GM18520 (cell line): ENCODE results near the gene NOTUM.
"Not testable (repeated sequence)": the region's sequence is repeated elsewhere in the genome, so short reads cannot be mapped to it uniquely, and the experiment has no call there.

Experiments
- ATAC-seq: cut with Tn5 transposase; IDR thresholded peaks from one replicate; pipeline ENCODE4 v1.9.1; 2021; ENCODE audit not compliant: unreplicated experiment

Gene NOTUM

DNA sequence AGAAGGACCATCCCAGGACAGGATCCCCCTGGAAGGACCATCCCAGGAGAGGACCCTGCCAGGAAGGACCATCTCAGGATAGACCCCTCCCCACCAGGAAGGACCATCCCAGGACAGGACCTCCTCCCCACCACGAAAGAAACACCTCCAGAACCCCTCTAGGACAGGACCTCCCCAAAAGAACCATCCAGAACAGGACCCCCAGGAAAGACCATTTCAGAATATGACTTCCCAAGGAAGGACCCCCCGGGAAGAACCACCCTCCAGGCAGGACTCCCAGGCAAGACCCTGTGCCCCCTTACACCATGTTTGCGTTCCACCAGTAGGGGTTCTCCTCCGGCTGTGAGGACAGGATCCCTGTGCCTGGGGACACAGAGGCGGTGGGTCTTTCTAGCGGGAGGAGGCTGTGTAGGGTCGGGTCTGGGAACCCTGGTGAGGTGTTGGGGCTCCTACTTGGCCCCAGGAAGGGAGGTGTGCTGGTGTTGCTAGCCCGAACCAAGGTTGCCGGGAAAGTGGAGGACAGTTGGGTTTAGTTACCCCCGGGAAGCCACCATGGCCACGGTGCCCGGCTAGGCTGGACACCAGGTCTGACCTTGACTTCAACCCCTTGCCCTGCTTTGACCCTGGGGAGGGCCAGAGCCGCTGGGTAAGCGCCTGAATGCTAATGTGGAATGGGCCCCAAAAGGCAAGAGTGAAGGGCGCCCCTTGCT, 2.2 kb downstream of the NOTUM start:
- ATAC-seq: no peak

DNA sequence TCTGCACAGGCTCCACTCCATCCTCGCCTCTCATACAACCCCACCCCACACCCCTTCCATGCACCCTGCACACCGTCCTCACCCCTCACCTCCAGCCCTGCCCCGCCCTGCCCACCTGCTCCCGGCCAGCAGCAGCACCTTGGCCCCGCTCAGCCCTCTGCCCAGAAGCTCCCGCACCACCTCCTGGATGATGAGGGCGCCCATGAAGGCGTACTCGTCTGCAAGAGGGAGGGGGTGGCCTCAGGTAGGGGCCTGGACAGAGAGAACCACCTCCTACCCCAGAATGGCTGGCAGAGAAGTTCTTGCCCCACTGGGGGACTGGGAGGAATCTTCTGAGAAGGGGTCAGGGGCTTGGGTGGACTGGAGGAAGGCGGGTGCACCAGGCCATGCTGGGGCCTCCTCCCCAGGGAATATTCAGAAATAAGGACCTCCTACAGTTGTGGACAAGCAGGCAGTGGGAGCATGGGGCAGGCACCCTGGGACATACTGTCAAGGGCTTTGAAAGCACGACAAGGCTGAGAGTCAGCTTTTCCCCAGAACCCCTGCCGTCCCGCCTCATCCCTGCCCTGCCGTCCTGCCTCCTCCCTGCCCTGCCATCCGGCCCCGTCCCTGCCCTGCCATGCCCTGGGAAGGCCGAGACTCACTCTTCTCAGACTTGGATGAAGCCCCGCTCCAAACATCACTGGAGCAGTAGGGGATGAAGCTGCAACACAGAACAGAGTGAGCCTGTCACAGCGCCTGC, 3.1 kb downstream of the NOTUM start:
- ATAC-seq: no peak

DNA sequence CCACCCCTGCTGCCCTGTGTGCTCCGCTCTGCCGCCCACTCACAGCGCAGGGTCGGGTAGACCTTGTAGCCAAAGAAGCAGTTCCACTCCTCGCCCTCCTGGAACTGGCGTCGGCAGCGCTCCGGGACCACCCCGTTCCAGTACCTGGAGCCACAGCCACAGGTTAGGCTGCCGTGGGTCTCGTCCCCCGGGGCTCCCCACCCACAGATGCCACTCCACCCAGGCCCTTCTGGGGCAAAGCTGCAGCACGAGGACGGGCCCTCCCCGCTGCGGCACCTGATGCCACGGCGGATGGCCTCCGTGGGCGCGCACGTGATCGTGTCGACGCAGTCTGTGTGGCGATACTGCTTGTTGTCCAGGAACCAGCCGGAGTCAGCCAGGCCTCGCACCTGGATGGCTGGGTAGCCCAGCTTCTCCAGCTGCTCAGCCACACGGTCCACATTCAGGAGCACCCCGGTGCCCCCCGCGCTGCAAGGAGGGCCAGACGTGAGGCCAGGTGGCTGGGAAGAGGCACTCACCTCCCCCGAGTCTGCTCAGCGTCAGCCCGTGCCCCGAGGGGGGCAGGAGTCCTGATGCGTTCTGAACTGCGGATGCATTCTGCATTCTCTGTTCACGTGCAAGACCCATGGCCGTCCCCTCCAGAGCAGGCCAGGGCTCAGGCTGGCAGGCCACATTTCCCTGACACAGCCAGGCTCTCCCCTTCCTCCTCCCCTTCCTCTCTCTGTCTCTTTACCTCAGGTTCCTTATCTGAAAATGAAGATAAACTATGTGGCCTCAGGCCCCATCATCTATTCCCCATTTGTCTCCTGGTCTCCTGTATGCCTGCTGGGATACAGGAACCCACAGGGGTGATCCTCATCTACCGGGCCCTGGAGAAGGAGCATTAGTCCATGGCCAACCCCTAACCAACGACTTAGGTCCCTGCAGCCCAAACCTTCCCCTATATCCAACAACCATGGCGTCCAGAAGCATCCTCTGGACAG, 4.1 kb downstream of the NOTUM start:
- ATAC-seq: no peak

DNA sequence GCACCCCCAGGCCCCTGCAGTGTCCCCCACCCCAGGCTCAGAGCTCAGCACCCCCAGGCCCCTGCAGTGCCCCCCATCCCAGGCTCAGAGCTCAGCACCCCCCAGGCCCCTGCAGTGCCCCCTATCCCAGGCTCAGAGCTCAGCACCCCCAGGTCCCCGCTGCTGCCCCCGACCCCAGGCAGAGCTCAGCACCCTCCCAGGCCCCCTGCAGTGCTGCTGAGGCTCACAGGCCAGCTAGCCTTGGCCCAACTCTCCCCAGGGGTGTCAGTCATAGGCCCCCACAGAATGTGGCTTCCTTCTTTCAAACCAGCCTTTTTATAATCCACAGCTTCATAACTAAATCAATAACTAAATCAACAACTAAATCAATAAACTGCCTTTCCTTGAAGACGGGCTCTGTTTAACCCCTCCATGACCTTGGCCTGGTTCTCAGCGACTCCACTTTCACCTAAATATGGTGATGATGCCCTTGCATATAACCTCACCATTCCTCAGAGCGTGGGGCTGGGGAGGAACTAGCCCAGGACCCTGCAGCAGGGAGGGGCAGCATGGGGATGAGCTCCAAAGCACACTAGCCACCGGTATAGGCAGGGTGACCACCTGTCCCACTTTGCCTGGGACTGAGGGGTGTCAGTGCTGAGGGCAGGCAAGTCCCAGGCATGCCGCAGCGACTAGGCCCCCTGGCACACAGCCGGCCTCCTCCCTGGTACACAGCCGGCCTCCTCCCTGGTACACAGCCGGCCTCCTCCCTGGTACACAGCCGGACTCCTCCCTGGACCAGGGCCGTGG, 5.0 kb downstream of the NOTUM start:
- no peak for ATAC-seq

DNA sequence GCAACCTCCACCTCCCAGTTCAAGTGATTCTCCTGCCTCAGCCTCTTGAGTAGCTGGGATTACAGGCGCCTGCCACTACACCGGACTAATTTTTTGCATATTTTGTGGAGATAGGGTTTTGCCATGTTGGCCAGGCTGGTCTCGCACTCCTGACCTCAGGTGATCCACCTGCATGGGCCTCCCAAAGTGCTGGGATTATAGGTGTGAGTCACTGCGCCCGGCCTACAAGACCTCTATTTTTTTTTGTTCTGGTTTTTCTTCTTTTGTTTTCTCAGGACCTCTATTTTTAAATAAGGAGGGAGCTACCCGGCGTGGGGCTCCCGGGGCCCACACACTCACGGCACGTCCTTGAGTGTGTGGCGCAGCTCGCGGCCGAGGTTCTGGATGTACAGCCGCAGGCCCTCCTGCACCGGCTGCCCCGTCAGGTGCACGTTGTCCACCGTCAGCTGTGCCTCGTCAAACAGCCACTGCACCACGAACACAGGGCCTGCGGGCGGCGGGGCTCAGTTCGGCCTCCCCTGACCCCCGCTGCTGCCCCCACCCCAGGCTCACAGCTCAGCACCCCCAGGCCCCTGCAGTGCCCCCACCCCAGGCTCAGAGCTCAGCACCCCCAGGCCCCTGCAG, 5.8 kb downstream of the NOTUM start:
- ATAC-seq: no peak

DNA sequence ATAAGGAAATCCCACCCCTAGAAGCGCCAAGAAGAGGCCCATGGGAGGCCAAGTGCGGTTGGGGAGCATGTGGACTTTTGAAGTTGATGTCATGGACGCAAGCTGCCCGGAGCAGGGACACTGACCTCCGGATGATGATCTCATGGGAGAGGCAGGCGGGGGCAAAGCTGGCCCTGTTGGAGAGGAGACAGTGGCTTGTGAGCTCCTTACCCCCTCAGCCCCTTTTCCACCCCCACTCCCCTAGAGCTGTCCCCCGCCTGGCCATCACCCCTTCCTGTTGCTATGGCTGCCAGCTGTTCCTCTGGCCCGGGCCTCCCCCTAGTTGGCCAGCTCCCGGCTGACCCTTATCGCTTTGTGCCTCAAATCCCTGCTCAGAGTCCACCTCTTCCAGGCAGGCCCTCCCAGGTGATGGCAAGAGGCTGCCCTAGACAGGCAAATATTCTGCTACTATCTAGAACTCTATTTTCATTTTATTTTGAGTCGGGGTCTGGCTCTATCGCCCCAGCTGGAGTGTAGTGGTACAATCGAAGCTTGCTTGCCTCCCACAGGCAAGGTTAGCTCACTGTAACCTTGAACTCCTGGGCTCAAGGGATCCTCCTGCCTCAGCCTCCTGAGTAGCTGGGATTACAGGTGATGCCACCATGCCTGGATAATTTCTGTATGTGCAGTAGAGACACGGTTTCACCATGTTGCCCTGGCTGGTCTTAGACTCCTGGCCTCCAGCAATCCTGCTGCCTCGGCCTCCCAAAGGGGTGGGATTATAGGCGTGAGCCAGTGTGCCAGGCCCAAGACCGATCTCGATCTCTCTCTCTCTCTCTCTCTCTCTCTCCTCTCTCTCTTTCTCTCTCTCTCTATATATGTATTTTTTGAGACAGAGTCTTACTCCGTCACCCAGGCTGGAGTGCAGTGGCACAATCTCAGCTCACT, 6.6 kb downstream of the NOTUM start:
- no peak for ATAC-seq

DNA sequence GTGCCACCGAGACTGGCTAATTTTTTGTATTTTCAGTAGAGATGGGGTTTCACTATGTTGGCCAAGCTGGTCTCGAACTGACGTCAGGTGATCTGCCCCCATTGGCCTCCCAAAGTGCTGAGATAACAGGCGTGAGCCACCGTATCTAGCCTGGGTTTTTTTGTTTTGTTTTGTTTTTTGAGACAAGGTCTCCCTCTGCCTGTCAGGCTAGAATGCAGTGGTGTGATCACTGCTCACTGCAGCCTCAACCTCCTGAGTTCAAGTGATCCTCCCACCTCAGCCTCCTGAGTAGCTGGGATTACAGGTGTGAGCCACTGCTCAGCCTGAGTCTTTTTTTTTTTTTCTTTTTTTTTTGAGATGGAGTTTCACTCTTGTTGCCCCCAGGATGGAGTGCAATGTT, 7.5 kb downstream of the NOTUM start:
- ATAC-seq: not testable (repeated sequence)

DNA sequence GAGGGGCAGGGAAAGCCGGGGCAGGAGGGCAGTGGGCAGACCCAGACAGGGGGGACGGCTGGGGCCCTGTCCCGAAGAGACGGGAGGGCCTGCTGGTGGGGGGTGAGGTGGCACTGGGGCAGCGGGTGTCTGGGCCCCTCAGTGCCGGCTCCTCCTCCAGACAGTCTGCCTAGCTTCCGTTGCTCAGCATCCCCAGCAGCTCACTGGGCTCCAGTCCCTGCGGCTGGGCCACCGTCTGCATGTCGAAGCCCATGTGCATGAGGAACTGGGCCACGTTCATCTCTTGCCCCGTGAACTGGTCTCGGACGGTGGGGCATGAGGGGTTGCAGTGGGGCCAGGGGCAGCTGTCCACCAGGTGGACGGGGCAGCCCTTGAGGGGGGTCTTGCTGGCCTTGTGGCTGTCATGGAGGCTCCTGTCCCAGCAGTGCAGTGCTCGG, 8.2 kb downstream of the NOTUM start:
- ATAC-seq: no peak

DNA sequence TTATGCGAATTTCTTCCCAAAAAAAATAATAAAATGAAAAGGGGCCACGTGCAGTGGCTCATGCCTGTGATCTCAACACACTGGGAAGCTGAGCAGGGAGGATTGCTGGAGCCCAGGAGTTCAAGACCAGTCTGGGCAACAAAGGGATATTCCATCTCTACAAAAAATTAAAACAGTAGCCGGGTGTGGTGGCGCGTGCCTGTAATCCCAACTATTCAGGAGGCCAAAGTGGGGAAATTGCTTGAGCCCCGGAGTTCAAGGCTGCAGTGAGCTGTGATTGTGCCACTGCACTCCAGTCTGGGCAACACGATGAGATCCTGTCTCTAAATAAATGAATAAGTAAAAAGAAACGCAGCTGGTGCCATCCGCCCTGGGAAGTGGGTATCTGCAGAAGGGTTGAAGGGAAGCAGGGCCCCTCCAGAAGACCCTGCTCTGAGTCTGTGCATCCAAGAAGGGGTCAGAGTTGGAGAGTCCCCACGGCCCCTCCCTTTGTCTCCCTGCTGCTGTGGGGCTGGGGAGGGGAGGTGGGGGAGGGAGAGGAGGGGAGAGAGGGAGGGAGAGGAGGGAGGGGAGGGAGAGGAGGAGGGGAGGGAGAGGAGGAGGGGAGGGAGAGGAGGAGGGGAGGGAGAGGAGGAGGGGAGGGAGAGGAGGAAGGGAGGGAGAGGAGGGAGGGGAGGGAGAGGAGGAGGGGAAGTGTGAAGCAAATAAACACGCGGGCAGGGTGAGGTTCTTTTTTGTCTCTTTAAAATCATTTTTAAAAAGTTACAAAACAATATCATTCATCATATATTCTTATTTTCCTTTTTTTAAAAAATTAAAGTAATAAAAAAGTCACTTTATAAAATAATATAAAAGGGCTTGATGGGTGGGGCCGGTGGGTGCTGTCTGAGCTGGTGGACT, 9.0 kb downstream of the NOTUM start:
- no peak for ATAC-seq

DNA sequence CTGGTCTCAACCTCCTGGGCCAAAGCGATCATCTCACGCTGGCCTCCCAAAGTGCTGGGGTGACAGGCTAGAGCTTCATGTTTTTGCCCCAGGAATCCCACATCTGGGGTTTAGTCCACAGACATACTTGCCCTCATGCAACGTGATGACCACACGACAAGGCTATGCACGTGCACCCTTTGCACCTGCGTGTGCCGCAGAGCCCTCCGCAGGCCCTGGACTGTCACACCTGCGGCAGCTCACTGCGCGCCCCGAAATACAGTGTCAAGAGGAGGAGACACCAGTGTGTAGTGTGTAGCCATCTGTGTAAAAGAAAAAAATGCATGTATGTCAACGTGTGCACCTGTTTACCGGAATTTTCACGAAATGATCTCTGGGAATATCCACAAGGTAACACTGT, 10.5 kb downstream of the NOTUM start:
- no peak for ATAC-seq

DNA sequence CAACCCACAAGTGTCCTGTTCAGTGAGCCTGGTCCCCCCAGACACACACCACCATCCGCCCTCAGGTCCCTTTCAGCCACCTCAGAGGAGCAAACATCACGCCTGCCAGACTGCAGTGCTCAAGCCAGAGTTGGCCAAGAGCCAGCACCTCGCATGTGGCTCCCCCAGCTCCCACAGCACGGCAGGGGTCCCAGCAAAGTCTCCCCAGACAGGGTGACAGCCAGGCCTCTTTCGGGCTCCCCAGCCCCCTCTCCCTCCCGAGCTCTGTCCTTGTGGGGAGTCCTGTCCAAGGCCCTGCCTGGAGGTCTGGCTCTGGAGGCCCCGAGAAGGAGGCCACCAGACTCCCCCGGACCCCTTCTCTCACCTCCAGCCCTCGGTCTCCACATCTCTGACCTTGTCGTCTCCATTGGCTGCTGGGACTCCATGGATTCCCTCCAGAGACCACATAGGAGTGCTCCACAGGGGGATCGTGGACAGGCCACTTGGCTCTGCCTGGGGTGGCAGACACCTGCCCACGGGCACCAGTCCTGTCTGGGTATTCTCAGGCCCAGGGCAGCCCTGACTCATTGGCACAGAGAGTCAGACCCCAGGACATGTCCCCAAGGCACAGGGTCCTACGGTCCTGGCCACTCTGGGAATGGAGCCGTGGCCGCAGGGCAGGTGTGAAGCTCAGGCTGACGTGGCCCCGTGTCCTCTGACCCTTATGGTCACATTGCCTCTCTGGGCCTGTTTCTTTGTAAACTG, 12.2 kb downstream of the NOTUM start:
- ATAC-seq: no peak

DNA sequence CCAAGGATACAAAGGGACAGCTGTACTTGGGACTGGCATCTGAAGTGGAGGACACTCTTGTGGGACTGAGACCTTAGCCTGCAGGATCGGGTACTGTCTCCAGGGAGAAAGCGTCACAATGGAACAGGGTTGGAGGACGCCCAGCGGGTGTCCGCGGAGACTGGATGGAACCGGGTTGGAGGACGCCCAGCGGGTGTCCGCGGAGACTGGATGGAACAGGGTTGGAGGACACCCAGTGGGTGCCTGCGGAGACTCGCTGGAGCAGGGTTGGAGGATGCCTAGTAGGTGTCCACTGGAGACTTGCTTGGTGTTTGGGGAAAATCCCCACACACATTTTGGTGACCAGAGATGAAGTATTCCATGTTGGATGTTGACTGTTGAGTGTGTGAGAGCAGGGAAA, 13.8 kb downstream of the NOTUM start, which contains the start of gene MYADML2:
TSS of gene MYADML2 (minus strand) at position 45 of the 400 bp plus-strand sequence. CDS start 5,492 bp downstream, outside the sequence.
- ATAC-seq: no peak

DNA sequence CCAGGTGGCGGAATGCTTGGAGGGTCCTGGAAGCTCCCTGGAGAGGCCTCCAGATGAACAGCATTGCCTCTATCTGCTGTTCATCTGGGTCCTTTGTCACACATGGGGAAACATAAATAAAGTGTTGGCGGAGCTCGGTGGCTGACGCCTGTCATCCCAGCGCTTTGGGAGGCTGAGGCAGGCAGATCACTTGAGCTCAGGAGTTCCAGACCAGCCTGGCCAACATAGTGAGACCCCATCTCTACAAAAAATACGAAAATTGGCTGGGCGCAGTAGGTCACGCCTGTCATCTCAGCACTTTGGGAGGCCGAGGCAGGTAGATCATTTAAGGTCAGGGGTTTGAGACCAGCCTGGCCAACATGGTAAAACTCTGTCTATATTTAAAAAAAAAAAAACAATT, 16.1 kb downstream of the NOTUM start:
- ATAC-seq: no peak

DNA sequence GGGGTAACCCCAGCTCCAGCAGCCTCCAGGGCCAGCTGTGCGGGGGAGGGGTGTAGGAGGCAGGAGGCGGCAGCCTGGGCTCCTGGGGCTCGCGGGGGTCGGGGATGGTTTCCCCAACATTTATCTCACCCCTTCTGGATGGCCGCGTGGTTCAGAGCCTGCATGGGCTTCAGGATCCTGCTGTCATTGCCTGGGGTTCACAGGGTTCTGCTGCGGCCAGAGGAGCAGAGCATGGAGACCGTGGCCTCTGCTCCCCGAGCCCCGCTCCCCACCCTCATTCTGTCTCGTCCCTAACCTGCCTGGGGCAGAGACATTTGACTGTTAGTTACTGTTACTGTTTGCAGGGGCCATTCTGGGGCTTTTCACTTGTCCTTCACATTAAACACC, 18.8 kb downstream of the NOTUM start:
- ATAC-seq: no peak

DNA sequence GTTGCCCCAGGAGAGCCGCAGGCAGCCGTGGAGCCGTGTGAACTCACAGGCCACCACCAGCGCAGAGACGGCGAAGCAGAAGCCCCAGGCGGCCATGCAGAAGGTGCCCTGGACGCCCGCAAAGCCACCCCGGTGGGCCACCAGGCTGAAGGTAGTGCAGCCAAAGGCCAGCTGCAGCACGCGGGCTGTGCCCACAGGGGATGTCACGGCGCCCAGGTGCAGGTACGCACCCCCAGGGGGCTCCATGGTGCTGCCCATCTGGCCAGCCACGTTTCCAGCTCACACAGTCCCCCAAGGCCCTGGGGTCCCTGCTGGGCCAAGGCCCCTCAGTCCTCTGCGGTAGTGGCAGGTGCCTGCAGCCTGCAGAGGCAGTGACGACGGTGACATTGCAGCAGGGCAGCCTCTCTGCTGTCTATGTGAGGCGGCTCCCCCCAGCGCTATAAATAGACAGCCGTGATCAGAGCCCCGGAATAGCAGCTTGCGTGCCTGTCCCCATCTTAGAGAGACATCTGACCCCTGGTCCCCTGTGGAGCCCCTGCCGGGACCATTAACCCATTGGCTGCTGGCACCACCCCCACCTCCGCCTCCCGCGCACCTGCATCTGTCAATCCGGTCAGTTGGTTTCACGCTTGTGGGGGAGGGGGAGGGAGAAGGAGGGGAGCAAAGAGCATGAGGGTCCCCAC, 19.4 kb downstream of the NOTUM start:
- no peak for ATAC-seq

DNA sequence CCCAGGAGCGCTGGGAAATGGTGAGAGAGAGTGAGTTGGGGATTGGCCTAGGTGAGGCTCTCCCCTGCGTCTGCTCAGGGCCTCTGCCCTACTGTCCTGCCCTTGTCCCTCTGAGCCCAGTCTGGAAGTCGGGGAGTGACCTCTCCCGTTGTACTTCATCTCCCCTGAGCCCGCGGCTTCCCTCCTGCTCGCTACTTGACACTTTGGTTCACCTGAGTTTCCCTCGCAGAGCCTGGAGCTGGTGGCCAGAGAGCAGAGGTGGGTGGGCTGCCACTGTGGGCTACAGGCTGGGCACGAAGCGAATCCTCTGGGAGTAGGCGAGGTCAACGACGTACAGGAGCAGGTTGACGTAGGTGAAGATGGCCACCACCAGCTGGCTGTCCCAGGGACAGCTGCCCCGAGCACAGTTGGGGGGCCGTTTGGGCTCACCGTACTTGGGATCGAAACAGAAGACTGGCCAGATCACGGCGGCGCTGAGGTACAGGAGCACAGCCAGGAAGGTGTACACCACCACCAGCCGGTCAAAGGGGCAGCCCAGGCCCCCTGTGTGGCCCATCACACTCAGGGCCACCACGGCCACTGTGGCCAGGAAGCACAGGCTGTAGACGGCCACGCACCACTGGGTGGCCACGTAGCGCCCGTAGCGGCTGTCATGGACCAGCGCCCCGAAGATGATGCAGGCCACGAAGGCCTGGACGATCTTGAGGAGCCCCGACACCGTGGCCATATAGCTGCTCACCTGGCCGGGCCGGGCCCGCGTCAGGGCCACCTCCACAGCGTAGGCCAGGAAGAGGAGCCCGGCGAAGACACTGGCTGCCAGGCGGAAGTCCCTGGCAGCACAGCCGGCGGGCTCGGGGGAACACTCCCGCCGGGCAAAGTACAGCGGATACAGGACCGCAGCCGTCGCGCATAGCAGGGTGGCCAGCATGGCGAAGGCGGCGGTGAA, 20.2 kb downstream of the NOTUM start:
- no peak for ATAC-seq
